ENCODE data around the gene OSBPL5. TPM values are rescaled to one million over a fixed set of nuclear protein-coding genes. Genes with fewer than 3 reads are reported as not detected.

Gene OSBPL5
- total RNA-seq, 2 donors from 2014 or later = 34.0 to 69.5 TPM

DNA sequence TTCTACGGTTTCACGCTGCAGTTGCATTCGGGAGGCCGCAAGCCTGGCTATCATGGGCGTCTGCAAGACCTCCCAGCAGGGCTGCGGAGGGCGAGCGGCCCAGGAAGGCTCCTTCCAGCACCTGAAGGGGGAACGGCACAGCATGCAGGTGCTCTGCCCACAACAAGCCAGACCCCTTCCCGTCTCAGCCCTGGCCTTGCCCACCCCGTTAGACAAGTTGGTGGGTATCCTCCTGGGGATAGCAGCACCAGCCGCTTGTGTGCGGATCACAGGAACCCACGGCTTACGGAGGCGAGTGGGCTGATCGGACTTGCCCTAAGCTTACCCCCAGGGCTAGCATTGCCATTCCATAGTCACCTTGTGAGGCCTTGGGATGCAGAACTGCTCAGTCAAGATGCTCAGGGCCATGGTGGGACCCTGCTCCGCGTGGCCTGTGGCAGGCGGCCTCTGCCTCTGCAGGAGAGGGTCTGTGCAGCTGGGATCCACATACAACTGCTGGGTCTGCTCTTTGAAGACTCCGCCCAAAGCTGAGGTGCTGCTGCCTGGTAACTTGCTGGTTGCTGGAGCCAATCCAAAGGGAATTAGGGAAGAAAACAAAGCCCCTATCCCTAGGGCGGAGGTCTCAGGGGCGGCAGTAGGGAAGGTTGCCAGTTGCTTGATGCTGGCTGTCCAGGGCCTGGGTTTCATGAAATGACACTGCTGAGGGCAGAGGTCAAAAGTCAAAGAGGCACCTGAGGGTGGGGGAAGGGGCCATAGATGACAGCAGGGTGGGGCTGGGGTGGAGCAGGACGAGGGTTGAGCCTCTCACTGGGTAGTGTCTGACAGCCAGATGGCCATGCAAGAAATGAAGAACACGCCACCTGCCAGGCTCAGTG lies 1.4 kb upstream of the OSBPL5 start:
- no peak overlapping the region for H3K4me3 ChIP-seq
- H3K36me3 ChIP-seq = no peaks in the 10 kb centered on the region
- peaks cover 19% of the 10 kb centered on the region for H3K27me3 ChIP-seq
- peak; percentile 64 for DNase-seq
- no peak overlapping the region for H3K27ac ChIP-seq
- H3K9ac ChIP-seq (ENCODE audit: low read depth in 2 of 2, low read length in 2 of 2) = no peak overlapping the region
- intact Hi-C loops (cut with DNase I) = no loop called here
- peaks cover 9% of the 10 kb centered on the region for H3K4me1 ChIP-seq
- TF ChIP-seq, protein P1, sequence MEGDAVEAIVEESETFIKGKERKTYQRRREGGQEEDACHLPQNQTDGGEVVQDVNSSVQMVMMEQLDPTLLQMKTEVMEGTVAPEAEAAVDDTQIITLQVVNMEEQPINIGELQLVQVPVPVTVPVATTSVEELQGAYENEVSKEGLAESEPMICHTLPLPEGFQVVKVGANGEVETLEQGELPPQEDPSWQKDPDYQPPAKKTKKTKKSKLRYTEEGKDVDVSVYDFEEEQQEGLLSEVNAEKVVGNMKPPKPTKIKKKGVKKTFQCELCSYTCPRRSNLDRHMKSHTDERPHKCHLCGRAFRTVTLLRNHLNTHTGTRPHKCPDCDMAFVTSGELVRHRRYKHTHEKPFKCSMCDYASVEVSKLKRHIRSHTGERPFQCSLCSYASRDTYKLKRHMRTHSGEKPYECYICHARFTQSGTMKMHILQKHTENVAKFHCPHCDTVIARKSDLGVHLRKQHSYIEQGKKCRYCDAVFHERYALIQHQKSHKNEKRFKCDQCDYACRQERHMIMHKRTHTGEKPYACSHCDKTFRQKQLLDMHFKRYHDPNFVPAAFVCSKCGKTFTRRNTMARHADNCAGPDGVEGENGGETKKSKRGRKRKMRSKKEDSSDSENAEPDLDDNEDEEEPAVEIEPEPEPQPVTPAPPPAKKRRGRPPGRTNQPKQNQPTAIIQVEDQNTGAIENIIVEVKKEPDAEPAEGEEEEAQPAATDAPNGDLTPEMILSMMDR (IDR thresholded peaks at IDR 0.05) = no peak
- H3K9me3 ChIP-seq = no peaks in the 10 kb centered on the region

DNA sequence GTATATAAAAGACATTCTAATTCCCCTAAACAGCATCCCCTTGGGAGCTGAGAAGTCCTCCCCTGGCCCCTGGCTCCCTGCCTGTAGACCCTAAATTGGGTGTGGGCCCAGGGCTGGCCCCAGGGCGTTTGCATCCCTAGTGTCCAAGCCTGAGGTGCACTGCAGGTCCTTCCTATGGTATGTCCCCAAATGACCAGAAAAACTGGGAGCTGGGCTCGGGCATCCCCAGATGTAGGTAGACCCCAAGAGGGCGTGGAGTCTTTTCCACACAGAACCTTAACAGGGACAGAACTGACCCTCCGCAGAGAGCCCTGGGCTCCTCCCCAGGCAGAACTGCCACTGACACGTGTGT lies 782 bp upstream of the OSBPL5 start:
- no peak for DNase-seq
- Histone ChIP-seq H3K27me3 (peaks cover 19% of the 10 kb centered on the region), H3K4me1 (peaks cover 9% of the 10 kb centered on the region), H3K36me3 (no peaks in the 10 kb centered on the region), H3K9ac (ENCODE audit: low read depth in 2 of 2, low read length in 2 of 2) (peak overlapping the region in 1 of 2 donors; percentile 61), H3K4me3 (no peak overlapping the region), H3K27ac (no peak overlapping the region), H3K9me3 (no peaks in the 10 kb centered on the region)
- intact Hi-C loops (cut with DNase I) = no loop called here
- TF ChIP-seq, protein P1 (IDR thresholded peaks at IDR 0.05) = no peak

DNA sequence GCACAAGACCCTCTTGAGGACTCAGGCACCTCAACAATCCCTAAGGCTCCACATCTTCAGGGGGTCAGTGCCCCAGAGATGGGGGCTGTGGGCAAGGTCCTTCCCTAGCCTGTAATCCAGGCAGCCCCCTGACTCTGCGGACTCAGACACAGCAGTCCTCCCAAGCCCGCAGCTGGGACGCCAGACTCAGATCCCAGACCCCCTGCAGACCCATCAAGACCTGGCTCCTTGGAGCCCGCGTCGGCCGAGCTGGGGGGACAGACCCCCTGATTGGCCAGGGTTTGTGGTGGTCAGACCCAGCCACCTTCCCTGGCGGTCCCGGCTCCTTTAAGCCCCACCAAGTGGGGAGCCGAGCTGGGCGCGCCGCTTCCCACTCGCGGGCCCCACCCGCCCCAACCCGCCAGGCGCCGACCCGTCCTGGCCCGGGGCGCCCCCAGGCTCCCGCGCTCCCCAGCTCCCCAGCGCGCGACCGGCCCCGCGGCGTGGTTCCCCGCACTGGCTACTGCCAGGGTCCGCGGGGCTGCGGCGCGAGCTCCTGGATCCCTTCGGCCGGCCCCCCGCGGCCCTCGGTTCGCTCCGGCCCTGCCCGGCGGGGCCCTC lies 458 bp downstream of the OSBPL5 start:
- Histone ChIP-seq H3K4me1 (peaks cover 12% of the 10 kb centered on the region), H3K36me3 (no peaks in the 10 kb centered on the region), H3K27ac (peak overlapping the region; percentile 50), H3K27me3 (peaks cover 9% of the 10 kb centered on the region), H3K9me3 (no peaks in the 10 kb centered on the region), H3K4me3 (peak overlapping the region; percentile 72), H3K9ac (ENCODE audit: low read depth in 2 of 2, low read length in 2 of 2) (peak overlapping the region; percentile 73 to 83)
- no peak for DNase-seq
- TF ChIP-seq, protein P1 (IDR thresholded peaks at IDR 0.05) = no peak
- intact Hi-C loops (cut with DNase I) = no loop called here

DNA sequence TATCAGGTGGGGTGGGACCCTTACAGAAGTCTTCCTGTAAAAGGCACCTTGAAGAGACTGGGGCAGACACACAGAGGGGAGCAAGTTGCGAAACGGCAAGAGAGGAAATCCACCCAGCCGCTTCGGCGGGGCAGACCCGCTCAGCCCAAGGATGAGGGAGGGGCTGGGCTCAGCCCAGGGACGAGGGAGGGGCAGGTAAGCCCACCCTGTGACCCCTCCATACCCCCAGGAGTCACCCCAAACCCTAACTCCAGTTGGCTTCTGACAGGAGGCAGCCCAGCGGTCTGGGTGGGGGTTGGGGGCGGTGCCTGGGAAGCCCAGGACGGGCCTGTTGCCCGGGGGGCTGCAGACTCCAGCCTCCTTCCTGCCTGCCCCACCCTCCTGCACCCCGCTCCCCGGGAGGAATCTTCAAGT lies 965 bp downstream of the OSBPL5 start:
- DNase-seq = no peak
- Histone ChIP-seq H3K27me3 (peaks cover 4% of the 10 kb centered on the region), H3K4me1 (peaks cover 16% of the 10 kb centered on the region), H3K4me3 (peak overlapping the region; percentile 72), H3K27ac (no peak overlapping the region), H3K9me3 (no peaks in the 10 kb centered on the region), H3K9ac (ENCODE audit: low read depth in 2 of 2, low read length in 2 of 2) (peak overlapping the region; percentile 73 to 83), H3K36me3 (no peaks in the 10 kb centered on the region)
- TF ChIP-seq, protein P1 (IDR thresholded peaks at IDR 0.05) = no peak
- intact Hi-C loops (cut with DNase I) = no loop called here

DNA sequence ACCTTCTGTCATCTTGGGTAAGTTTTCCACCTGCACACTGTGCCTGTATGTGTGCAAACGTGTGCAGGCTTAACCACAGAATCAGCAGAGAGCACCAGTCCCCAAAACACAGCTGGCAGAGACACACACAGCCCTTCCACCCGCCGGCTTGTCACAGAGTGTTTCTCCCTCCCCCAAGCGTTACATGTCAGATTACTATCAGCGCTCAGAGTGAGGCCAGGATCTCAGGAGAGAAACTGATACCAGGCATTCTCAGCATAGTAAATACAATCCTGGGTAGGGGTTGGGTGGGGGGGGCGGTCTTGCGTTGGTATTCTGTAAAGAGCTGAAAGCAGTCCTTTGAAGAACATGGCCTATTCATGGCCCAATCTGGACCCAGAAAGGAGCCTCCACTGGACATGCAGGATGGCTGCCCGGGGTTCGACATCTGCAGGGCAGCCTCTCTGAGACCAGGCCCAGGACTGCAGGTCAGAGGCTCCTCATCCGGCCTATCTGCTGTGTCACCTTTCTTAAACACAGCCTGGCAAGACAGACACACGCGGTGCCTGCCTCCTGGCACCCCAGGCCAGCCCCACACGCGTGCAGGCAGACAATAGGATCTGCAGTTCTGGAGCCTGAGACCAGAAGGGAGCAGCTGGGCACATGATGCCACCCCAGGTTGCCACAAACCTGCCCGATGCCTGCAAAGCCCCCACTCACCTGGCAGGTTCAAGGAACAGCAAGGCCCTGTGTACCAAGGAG lies 1.7 kb downstream of the OSBPL5 start:
- TF ChIP-seq, protein P1 (IDR thresholded peaks at IDR 0.05) = no peak
- no peaks in the 10 kb centered on the region for H3K36me3 ChIP-seq
- peak overlapping the region; percentile 72 for H3K4me3 ChIP-seq
- no peak for DNase-seq
- H3K9ac ChIP-seq (ENCODE audit: low read depth in 2 of 2, low read length in 2 of 2) = peak overlapping the region; percentile 46 to 65
- intact Hi-C loops (cut with DNase I) = no loop called here
- H3K27me3 ChIP-seq = no peaks in the 10 kb centered on the region
- H3K4me1 ChIP-seq = peaks cover 16% of the 10 kb centered on the region
- no peak overlapping the region for H3K27ac ChIP-seq
- no peaks in the 10 kb centered on the region for H3K9me3 ChIP-seq

All from colonic mucosa (tissue), 4 donors.